Measurements from ENCODE around the gene PANX1. TPM values are rescaled to one million over a fixed set of nuclear protein-coding genes. Genes with fewer than 3 reads are reported as not detected.

PANX1 gene
- total and polyA plus RNA-seq, 2 experiments from 2014 or later, result 9.5 to 40.8 TPM

GRCh38 chr11:94100253-94100652 is 28.4 kb upstream of the PANX1 start:
- no peaks in the 10 kb centered on the region for H4K20me1 ChIP-seq (replicated peaks; ENCODE audit: insufficient read depth)
- Mint-ChIP-seq H3K4me1 (no peaks in the 10 kb centered on the region; the same call in 2 of the 3 replicates), H3K27me3 (ENCODE audit: insufficient read depth, low read depth, poor library complexity) (peaks cover under 1% of the 10 kb centered on the region), H3K9me3 (peaks cover 41% of the 10 kb centered on the region), H3K4me3 (no peak overlapping the region), H3K36me3 (ENCODE audit: low read depth) (peaks cover 28% of the 10 kb centered on the region), H3K27ac (no peak overlapping the region)
- peaks cover 12% of the 10 kb centered on the region for H3K9me2 ChIP-seq (ENCODE audit: insufficient read depth)
- TF ChIP-seq ZNF462 (CRISPR knock-in tag; IDR thresholded peaks at IDR 0.05) (no peak), ZNF114 (CRISPR knock-in tag; IDR thresholded peaks at IDR 0.05) (no peak), STAT1 (IDR thresholded peaks at IDR 0.05; ENCODE audit: unreplicated experiment) (no peak), POLR2AphosphoS5 (IDR thresholded peaks at IDR 0.05; ENCODE audit: low read depth) (no peak), EZH2phosphoT487 (IDR thresholded peaks at IDR 0.05; ENCODE audit: unreplicated experiment) (no peak), JUNB (IDR thresholded peaks at IDR 0.05; ENCODE audit: unreplicated experiment) (no peak), ZNF331 (CRISPR knock-in tag; IDR thresholded peaks at IDR 0.05; ENCODE audit: low read depth) (no peak)
- TF ChIP-seq, protein P1, sequence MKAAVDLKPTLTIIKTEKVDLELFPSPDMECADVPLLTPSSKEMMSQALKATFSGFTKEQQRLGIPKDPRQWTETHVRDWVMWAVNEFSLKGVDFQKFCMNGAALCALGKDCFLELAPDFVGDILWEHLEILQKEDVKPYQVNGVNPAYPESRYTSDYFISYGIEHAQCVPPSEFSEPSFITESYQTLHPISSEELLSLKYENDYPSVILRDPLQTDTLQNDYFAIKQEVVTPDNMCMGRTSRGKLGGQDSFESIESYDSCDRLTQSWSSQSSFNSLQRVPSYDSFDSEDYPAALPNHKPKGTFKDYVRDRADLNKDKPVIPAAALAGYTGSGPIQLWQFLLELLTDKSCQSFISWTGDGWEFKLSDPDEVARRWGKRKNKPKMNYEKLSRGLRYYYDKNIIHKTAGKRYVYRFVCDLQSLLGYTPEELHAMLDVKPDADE (IDR thresholded peaks at IDR 0.05), result no peak
- no peaks in the 10 kb centered on the region; the same call in 1 of the 2 replicates for H3K36me3 ChIP-seq (ENCODE audit: insufficient read depth)
- ATAC-seq, result no peak
- H3F3A ChIP-seq (replicated peaks; ENCODE audit: low read depth), result no peaks in the 10 kb centered on the region
- no peaks in the 10 kb centered on the region for H3K27me3 ChIP-seq (ENCODE audit: insufficient read depth)
- no peak overlapping the region for H3K4me2 ChIP-seq
- H2AFZ ChIP-seq, result no peak overlapping the region
- H3K79me2 ChIP-seq (replicated peaks; ENCODE audit: insufficient read depth), result no peaks in the 10 kb centered on the region
- no peak overlapping the region for H3K4me3 ChIP-seq
- no peak overlapping the region for H3K27ac ChIP-seq (ENCODE audit: low read depth)
- no peak for DNase-seq (ENCODE audit: low spot score)
- H3K4me1 ChIP-seq (ENCODE audit: insufficient read depth), result no peaks in the 10 kb centered on the region

Measured in GM23338 (cell line).